HG02970 (cell line): ENCODE measurements around the gene SCGB1C1.
A peak's percentile ranks its signal among the peaks of the same experiment; 100 is the strongest.
"Not testable (repeated sequence)": the region's sequence is repeated elsewhere in the genome, so short reads cannot be mapped to it uniquely, and the experiment has no call there.

Source experiments
- ATAC-seq: cut with Tn5 transposase; IDR thresholded peaks from one replicate; pipeline ENCODE4 v1.9.1; 2021; ENCODE audit warnings: mild to moderate bottlenecking, moderate library complexity, moderate number of reproducible peaks; ENCODE audit not compliant: unreplicated experiment, low FRiP score

SCGB1C1 gene

DNA sequence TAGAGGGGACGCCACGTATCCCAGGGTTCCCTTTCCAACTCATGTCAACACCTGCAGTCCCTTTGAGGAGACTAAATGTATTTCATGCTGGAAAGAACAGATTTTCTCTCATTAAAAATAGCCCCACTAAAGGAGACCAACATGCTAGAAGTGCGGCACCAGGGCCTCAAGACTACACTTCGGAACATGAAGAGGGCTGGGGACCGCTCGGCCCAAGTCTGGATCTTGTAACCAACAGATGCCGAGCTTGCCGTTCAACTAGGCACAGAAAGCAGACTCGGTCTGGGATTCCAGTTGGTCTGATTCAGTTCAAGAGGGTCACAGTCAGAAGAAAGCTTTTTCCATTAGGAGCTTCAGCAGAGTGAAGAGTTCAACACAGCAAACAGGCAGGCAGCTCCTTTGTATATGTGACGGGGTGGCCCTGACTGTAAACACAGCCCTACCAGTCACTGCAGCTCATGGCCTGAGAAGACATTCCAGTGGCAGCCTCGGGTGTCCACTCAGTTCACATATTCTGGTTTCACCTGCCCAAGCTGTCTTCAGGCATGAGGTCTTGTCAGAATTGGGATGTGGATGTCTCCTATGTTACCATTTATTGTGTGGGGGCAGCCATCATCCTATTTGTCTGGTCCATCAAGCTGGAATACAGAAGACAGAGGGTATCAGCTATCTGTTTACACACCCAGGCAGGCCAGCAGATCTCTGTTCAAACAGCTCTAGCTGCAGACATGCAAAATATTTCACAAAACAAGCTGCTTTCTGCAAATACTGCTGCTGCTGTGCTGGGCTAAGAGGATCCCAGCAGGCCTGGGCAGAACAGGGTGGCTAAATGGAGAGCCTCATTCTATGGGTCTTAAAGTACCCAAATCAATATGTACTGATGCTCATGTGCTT is 23.4 kb downstream of the SCGB1C1 start:
- no peak for ATAC-seq

DNA sequence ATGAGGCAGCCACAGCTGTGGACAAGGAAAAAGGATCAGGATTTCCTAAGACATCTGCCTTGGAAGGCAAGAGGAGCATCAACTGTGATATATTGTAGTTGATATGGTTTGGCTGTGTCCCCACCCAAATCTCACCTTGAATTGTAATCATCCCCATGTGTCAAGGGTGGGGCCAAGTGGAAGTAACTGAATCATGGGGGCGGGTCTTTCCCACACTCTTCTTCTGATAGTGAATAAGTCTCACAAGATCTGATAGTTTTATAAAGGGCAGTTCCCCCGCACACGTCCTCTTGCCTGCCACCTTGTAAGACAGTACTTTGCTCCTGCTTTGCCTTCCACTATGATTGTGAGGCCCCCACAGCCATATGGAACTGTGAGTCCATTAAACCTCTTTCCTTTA is 24.8 kb downstream of the SCGB1C1 start:
- no peak for ATAC-seq

DNA sequence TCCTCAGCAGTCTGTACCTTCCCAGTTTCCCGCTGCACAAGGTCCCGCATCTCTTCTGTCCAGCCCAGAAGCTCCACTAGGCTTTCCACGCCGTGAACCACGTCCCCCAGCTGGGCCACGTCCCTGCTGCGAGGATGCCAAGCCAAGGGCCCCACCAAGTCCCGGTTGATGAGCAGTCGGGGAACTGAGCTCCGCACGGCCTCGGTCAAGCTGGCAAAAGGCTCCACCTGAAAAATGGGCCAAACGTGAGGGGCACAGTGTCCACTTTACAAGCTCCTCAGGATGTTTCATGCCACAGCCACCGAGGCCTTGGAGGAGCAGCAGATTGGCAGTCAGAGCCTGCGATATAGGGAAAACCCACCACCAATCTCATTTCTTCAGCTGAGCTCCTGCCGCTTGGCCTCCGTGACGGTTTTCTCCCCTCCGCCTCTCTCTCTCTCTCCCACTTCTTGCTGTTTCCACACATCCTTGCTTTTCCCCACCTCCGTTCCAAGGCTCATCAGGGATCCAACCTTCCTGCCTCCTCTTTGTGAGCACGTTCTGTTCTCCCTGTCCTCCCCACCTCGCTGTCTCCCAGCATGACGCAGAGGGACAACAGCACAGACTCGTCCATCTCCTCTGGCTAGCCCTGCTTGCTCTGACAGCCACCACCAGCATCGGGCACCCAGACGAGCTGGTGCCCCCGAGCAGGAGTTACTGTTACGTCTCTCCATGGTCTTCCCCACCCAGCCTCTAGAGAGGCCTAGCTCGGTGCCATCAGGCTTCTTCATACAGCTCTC is 26.1 kb downstream of the SCGB1C1 start:
- ATAC-seq = no peak

DNA sequence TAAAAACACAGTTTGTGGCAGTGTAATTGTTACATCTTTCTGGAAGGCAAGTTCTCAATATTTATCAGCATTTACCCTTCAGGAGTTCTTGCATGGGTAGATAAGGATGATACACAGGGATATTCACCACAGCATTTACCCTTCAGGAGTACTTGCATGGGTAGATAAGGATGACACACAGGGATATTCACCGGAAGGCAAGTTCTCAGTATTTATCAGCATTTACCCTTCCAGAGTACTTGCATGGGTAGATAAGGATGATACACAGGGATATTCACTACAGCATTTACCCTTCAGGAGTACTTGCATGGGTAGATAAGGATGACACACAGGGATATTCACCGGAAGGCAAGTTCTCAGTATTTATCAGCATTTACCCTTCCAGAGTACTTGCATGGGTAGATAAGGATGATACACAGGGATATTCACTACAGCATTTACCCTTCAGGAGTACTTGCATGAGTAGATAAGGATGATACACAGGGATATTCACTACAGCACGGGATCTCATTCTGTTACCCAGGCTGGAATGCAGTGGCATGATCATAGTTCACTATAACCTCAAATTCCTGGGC is 27.9 kb downstream of the SCGB1C1 start:
- ATAC-seq = not testable (repeated sequence)

GRCh38 chr11:221539-221938 is 28.7 kb downstream of the SCGB1C1 start:
- no peak for ATAC-seq

DNA sequence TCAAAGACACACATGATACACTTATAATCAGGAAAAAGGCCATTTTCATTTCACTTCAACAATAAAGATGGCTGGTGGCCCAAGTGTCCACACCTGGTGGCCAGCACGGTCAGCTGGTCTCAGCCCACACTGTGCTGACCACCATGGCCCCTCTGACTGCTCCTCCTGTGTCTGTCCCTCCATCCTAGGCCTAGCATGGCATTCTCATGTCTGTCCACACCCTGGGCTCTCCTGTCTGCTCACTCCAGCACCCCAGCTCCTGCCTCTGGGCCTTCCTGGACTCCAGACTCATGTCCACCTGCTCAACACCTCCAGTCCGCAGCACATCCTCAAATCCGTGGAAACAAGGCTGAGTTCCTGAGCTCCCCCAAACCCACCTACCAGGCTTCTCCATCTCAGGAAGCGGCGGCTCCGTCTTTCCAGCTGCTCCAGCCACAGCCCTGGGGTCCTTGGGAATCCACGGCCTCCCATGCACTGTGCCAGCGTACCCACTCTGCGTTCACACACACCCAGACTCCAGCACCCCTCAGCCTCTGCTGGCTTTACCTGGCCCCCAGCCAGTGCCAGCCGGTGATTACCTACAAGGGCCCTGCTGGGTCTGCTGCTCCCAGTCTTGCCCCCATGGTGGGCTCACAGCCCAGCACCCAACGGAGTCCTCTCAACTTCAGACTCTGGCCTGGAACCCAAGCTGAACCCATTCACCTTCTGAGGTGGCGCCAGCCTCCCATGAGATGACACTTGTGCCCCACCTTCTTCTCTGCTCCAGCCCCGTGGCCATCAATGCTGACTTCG is 29.3 kb downstream of the SCGB1C1 start:
- no peak for ATAC-seq

DNA sequence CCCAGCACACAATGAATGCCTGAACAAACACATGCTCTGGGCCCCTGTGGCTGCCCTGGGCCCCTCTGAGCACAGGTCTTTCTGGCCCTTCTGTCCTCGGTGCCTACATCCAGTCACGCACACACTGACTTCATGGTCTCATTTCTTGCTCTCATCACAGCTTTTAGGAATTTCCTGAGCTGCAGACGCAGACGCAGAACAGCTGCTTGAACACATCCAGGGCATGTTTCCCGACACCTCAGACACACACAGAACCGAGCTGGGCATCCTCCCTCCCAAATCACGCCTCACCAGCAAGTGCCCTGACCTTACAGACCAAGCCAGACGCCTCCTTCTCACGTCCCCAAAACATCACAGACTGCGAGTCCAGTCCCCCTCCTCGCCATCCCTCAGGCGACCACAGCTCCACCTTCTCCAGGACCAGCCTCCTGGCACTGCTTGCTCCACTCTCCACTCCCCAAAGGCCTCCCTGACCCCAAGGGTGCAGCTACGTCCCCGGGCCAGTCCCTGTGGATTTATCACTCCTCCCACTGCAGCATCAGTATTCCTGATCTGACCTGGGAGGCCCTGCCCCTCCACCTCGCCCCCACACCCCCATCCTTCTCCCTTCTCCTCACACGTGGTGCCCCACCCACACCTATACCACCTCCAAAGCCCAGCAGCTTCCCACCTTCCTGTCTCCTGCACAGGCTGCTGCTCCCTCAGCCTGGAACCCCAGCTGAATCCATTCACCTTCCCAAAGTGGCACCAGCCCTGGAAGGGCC is 30.3 kb downstream of the SCGB1C1 start:
- ATAC-seq = no peak

DNA sequence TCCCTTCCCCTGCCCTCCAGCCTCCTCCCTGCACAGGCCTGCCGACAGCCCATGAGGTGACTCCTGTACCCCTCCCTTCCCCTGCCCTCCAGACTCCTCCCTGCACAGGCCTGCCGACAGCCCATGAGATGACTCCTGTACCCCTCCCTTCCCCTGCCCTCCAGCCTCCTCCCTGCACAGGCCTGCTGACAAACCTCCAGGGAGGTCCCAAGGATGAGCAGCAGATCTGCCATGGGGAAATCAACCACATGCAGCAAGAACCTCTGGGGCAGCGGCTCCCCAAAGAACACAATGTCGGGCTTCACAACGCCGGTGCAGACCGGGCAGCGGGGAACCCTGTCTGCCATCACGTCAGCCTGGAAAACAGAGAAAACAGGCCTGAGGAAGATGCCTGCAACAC is 31.0 kb downstream of the SCGB1C1 start:
- ATAC-seq = no peak

DNA sequence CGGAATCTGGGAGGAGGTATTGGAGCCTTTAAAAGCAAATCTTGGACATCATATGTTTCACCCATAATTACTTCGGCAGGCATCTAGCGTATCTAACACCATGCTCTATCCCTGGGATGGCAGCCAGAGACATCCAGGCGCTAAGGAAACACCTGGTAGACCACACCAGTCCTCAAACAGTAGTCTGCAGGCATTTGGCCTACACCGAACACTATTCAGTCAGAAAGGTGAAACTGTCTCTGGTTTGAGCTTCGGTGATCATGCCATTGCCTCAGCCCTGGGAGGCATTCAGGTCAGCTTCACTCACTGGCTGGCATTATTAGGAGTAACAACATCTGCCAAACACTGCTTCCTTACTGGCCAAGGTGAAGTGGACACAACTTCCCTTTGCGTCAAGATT is 31.5 kb downstream of the SCGB1C1 start:
- ATAC-seq = no peak

GRCh38 chr11:225734-226453 is 33.0 kb downstream of the SCGB1C1 start:
- ATAC-seq = no peak

DNA sequence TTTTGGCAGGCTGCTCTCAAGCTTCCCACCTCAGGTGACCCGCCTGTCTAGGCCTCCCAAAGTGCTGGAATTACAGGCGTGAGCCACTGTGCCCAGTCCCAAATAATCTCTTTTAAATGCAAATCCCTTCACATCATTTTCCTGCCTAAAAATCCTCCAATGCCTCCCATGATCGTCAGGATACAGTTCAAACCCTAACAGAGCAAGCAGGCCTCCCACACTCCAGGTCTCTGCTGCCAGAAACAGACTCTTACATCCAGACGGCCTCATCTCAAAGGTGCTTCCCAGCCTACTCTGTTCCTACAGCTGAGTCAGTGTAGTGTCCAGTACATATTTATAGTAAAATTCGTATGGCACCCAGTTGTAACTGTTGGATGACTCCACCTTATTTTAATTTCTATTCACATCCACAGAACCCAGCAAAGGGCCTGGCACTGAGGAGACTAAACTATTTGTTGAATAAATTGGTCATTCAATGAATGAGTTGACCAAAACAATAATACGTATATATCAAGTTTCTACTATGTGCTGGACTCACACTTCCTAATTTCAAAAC is 35.0 kb downstream of the SCGB1C1 start:
- no peak for ATAC-seq

DNA sequence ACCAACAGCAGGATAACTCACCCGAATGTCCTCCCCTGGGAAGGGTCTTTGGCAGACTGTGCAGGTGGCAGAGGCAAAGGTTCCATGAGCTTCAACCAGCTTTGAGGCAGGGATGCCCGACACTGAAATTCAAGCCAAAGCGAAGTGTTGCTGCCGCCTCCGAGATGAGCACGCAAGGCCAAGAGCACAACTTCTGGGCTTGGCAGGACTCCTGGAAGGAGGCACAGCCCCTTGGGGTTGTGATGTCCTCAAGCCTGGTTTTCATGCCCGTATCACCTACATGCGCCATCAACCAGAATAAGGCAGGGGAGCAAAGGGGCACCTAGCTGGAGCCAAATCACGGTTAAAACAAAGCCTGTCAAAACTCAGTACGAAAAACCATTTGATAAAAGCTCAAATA is 37.6 kb downstream of the SCGB1C1 start:
- ATAC-seq = no peak

GRCh38 chr11:232783-233565 is 40.1 kb downstream of the SCGB1C1 start:
- no peak for ATAC-seq

- no peak for ATAC-seq
These were observed 42.3 kb downstream of the SCGB1C1 start for GRCh38 chr11:235180-235579.

GRCh38 chr11:235609-235996 is 42.7 kb downstream of the SCGB1C1 start:
- ATAC-seq = no peak

DNA sequence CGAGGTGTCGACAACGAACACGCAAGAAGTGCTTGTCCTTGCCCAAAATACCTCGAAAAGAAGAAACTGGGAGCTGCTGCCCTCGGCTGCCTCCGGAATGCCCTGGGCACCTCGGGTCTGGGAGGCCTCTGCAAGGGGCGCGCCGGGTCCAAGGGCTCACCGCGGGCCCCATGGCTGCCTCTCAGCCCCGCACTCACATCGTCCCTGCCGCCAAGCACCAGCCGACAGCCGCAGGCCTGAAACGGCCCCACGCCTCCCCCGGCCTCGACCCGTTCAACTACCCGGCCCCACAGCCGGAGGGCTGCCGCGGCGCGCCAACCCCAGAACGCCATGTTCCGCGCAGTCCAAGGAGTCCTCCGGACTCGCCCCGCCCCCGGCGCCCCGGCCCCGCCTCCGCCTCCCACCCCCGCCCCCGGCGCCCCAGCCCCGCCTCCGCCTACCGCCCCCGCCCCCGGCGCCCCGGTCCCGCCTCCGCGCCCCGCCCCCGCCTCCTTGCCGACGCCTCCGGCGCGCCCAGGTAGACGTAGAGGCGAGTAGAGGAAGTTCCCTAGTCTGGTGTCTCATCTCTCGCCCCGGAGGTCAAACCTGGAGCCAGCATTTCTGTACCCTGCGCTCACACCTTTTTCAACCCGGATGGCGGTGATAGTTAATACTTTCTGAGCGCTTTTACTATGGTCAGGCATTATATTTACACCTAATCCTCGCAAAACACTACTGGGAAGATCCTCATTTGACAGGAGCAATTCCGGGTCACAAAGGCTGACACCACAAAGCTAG is 43.3 kb downstream of the SCGB1C1 start, which contains the start of gene SIRT3:
Gene SIRT3 (minus strand): TSS at position 346 of the 777 bp plus-strand sequence. CDS start 14 bp downstream, at position 332.
- ATAC-seq = peak; percentile 75
